ENCODE results near the gene FOXI1. TPM values are rescaled to one million over a fixed set of nuclear protein-coding genes. Genes with fewer than 3 reads are reported as not detected.

FOXI1 gene
- total RNA-seq, 1 experiment from 2014 or later: not detected

DNA sequence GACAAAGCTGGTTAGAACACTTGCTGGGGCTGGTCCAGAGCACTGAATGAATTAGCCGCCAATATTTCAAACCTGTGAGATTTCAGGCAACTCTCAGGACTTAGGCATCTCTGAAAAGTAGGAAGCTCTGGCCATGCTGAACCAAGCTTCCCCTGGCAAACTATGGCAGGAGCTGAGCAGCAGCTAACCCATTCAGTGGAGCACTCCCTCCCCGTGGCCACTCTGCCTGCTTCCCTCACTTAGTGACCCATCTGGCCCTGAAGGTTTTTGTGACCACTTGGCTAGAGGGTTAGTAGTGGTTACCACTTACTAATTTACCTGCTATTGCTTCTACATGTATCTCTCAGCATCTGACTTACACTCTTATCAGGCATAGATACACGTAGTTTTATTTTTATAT, 25.5 kb downstream of the FOXI1 start:
- Histone ChIP-seq H3K36me3 (ENCODE audit: control insufficient read depth in 1 of 2, insufficient read depth in 2 of 2, low read length in 2 of 2) (no peaks in the 10 kb centered on the region), H3K4me1 (ENCODE audit: control insufficient read depth in 1 of 2, insufficient read depth in 2 of 2, low read length in 2 of 2) (peaks cover 0 to 5% of the 10 kb centered on the region in 2 experiments; a peak in 1 of 4 replicates), H3K9me3 (ENCODE audit: control insufficient read depth in 1 of 2, insufficient read depth in 1 of 2, low read depth in 1 of 2, low read length in 2 of 2) (no peaks in the 10 kb centered on the region), H3K4me2 (ENCODE audit: low read length) (no peak overlapping the region), H3K4me3 (replicated peaks in 1 of 2; ENCODE audit: low read depth in 1 of 2, low read length in 2 of 2) (no peak overlapping the region), H3K9me2 (ENCODE audit: insufficient read depth) (no peaks in the 10 kb centered on the region), H4K20me1 (ENCODE audit: insufficient read depth) (no peaks in the 10 kb centered on the region), H3K9ac (ENCODE audit: low read length) (no peak overlapping the region), H3K27me3 (ENCODE audit: insufficient read depth, low read length) (no peaks in the 10 kb centered on the region), H2AFZ (ENCODE audit: low read depth, low read length, poor library complexity, severe bottlenecking) (no peak overlapping the region), H3K79me2 (ENCODE audit: insufficient read depth, low read length) (no peaks in the 10 kb centered on the region), H3K27ac (ENCODE audit: low read depth, low read length) (no peak overlapping the region)
- ChIA-PET RAD21 (ENCODE audit: low non-redundant PET in 1 of 2, low total read pairs in 2 of 2, uncharacterized antibody in 2 of 2, unreplicated experiment in 2 of 2) (no interaction called here), POLR2A (no interaction called here), CTCF (no interaction called here)
- no peak for TF ChIP-seq YY1 (IDR thresholded peaks at IDR 0.05; ENCODE audit: extremely low read depth, insufficient replicate concordance, low read depth, low read length)
- no peak for TF ChIP-seq ZFX (IDR thresholded peaks at IDR 0.05)
- TF ChIP-seq, protein P1, sequence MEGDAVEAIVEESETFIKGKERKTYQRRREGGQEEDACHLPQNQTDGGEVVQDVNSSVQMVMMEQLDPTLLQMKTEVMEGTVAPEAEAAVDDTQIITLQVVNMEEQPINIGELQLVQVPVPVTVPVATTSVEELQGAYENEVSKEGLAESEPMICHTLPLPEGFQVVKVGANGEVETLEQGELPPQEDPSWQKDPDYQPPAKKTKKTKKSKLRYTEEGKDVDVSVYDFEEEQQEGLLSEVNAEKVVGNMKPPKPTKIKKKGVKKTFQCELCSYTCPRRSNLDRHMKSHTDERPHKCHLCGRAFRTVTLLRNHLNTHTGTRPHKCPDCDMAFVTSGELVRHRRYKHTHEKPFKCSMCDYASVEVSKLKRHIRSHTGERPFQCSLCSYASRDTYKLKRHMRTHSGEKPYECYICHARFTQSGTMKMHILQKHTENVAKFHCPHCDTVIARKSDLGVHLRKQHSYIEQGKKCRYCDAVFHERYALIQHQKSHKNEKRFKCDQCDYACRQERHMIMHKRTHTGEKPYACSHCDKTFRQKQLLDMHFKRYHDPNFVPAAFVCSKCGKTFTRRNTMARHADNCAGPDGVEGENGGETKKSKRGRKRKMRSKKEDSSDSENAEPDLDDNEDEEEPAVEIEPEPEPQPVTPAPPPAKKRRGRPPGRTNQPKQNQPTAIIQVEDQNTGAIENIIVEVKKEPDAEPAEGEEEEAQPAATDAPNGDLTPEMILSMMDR (IDR thresholded peaks at IDR 0.05 in 2 of 3, conservative IDR thresholded peaks at IDR 0.05 in 1 of 3; ENCODE audit: borderline replicate concordance in 1 of 3, insufficient read depth in 1 of 3, low read depth in 2 of 3, low read length in 2 of 3): no peak
- TF ChIP-seq POLR2AphosphoS5 (IDR thresholded peaks at IDR 0.05; ENCODE audit: low read depth, low read length): no peak
- TF ChIP-seq TCF7L2 (IDR thresholded peaks at IDR 0.05; ENCODE audit: borderline replicate concordance, extremely low read depth, insufficient read depth, insufficient read length): no peak
- TF ChIP-seq, protein P2, sequence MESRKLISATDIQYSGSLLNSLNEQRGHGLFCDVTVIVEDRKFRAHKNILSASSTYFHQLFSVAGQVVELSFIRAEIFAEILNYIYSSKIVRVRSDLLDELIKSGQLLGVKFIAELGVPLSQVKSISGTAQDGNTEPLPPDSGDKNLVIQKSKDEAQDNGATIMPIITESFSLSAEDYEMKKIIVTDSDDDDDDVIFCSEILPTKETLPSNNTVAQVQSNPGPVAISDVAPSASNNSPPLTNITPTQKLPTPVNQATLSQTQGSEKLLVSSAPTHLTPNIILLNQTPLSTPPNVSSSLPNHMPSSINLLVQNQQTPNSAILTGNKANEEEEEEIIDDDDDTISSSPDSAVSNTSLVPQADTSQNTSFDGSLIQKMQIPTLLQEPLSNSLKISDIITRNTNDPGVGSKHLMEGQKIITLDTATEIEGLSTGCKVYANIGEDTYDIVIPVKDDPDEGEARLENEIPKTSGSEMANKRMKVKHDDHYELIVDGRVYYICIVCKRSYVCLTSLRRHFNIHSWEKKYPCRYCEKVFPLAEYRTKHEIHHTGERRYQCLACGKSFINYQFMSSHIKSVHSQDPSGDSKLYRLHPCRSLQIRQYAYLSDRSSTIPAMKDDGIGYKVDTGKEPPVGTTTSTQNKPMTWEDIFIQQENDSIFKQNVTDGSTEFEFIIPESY (IDR thresholded peaks at IDR 0.05; ENCODE audit: extremely low read depth, insufficient replicate concordance, low read length): no peak
- TF ChIP-seq, protein P3, sequence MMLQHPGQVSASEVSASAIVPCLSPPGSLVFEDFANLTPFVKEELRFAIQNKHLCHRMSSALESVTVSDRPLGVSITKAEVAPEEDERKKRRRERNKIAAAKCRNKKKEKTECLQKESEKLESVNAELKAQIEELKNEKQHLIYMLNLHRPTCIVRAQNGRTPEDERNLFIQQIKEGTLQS (IDR thresholded peaks at IDR 0.05): no peak
- ATAC-seq (no peak), DNase-seq (ENCODE audit: low read depth, low spot score) (no peak)
- intact Hi-C loops (cut with micrococcal nuclease): no loop called here
- no TSS peak for BruUV-seq (replicated peaks)

Measured in HCT116 (cell line).